Spleen (tissue), 11 donors: Measurements from ENCODE around the gene DNASE1. TPM values are rescaled to one million over a fixed set of nuclear protein-coding genes. Genes with fewer than 3 reads are reported as not detected.

Experiments used
- DNase-seq: peaks from one replicate; pipeline ENCODE4 v3.0.0-alpha.2; 2020
- H3K27ac ChIP-seq, 8 donors: fragments of 200-600 bp; sonication (generic) in 7 of 8; 1 replicate in 4 of 8; 2 replicates in 4 of 8; pipeline versions ENCODE4 v1.5.0 to v1.8.0; 2016 to 2021; ENCODE audit warnings: inconsistent platforms in 4 of 8, mild to moderate bottlenecking in 4 of 8, moderate library complexity in 1 of 8
- H3K27me3 ChIP-seq, 7 donors: fragments of 200-600 bp; sonication (generic) in 6 of 7; replicated peaks in 1 of 7; 1 replicate in 4 of 7; 2 replicates in 3 of 7; pipeline versions ENCODE4 v1.5.0 to v1.8.0; 2016 to 2021; ENCODE audit warnings: inconsistent platforms in 3 of 7, mild to moderate bottlenecking in 1 of 7
- H3K36me3 ChIP-seq, 6 donors: fragments of 200-600 bp; sonication (generic) in 5 of 6; 1 replicate in 4 of 6; 2 replicates in 2 of 6; pipeline versions ENCODE4 v1.5.0 to v1.8.0; 2016 to 2021; ENCODE audit warnings: inconsistent platforms in 2 of 6
- H3K4me1 ChIP-seq, 6 donors: fragments of 200-600 bp; sonication (generic) in 5 of 6; 1 replicate in 3 of 6; 2 replicates in 3 of 6; pipeline versions ENCODE4 v1.5.0 to v1.8.0; 2016 to 2021; ENCODE audit warnings: inconsistent platforms in 3 of 6
- H3K4me3 ChIP-seq, 8 donors: fragments of 200-600 bp; sonication (generic) in 7 of 8; 1 replicate in 4 of 8; 2 replicates in 4 of 8; pipeline versions ENCODE4 v1.5.0 to v1.8.0; 2016 to 2021; ENCODE audit warnings: inconsistent platforms in 4 of 8, mild to moderate bottlenecking in 4 of 8, moderate library complexity in 2 of 8
- H3K9me3 ChIP-seq, 8 donors: fragments of 200-600 bp; sonication (generic) in 7 of 8; 1 replicate in 4 of 8; 2 replicates in 4 of 8; pipeline versions ENCODE4 v1.5.0 to v1.8.0; 2016 to 2021; ENCODE audit warnings: inconsistent platforms in 4 of 8
- POLR2A ChIP-seq, 3 donors: fragments of 450-650 bp; IDR thresholded peaks; one replicate each; pipeline ENCODE4 v1.5.1; 2017; ENCODE audit warnings: antibody characterized with exemption in 3 of 3, mild to moderate bottlenecking in 1 of 3
- POLR2AphosphoS5 ChIP-seq, 3 donors: sonication (generic); formaldehyde crosslinking; IDR thresholded peaks; one replicate each; pipeline ENCODE4 v1.5.1; 2017; ENCODE audit warnings: antibody characterized with exemption in 3 of 3
- whole genome bisulfite sequencing, 5 donors: extraction: QIAGEN DNeasy Blood & Tissue Kit in 3 of 5; methylation state at CpG; one replicate each; pipeline versions ENCODE4 v1.1.5 to v1.1.7; 2013 to 2018; 5-methylcytosine and 5-hydroxymethylcytosine counted together
- intact Hi-C: fragments of 100-400 bp; cut with DNase I; formaldehyde crosslinking; loops from one replicate; pipeline ENCODE4 v1.15.0; 2023; ENCODE audit warnings: low total_unique reads
- polyA plus RNA-seq, 3 donors: library from polyadenylated mRNA; stranded (reverse); fragments of 200-250 nt; gene quantifications; one replicate each; pipeline ENCODE4 v1.2.1, GENCODE V29; 2013
- total RNA-seq, 7 donors: library from RNA; depleted of rRNA in 3 of 7; stranded (reverse); fragments of >200 nt in 3 of 7; fragmentation: NEBNext Ultra II Directional in 4 of 7; extraction: Animal tissue kit (Norgen Biotek cat#: 25700) in 4 of 7; gene quantifications; one replicate each; pipeline versions ENCODE4 v1.1.0 to v1.2.1, GENCODE V29; 2016 to 2021
- TF ChIP-seq, protein P1 (sequence below), 11 experiments: fragments of 200-600 bp in 7 of 11; fragments of 450-650 bp in 4 of 11; sonication (generic) in 4 of 11; IDR thresholded peaks in 8 of 11; conservative IDR thresholded peaks in 3 of 11; 1 replicate in 7 of 11; 2 replicates in 4 of 11; pipeline versions ENCODE4 v1.4.0 to v1.8.0; 2016 to 2021; ENCODE audit warnings: antibody characterized with exemption in 11 of 11, inconsistent platforms in 4 of 11, mild to moderate bottlenecking in 1 of 11
- donor health status: healthy with polysubstance abuse.
- donor health status: DM: no; HTN: no; CAD: no; lungs with moderate emphysema.
- donor health status: DM: no; HTN: no; CAD: no.
- donor health status: Bipolar disorder and iron deficiency.
- donor health status: healthy.
- donor health status: DM: no; HTN: no; CAD: no.
- donor health status: DM: yes; HTN: yes; CAD: no.

DNASE1 gene
- total and polyA plus RNA-seq, 10 donors = 6.1 to 51.9 (median 24.7) TPM

DNA sequence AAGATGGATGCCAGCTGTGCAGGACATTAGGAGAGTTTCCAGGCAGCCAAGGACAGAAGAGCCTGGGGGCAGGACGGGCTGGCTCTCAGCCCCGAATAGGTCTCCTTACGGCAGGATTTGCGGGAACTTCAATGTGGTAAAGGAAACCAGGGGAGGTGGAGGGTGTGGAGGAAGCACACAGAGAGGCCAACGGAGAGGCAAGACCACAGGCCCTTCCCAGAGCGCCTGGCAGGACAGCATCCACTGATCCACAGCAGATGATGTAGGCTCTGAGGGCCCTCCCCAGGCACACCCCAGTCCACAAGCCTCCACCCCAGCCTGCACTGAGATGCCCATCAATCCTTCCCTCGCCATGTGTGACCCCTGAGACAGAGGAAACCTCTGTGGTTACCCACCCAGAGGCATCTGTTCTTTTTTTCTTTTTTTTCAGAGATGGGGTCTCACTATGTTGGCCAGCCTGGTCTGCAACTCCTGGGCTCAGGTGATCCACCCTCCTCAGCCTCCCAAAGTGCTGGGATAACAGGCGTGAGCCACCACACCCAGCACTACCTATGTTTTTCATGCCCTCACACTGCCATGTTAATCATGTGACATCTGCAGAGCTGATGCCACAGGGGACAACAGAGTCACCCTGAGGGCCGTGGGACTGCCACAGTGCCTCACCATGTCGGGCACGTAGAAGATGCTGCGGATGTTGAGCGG lies 19.3 kb downstream of the DNASE1 start:
- Histone ChIP-seq H3K4me1 (peaks cover 0 to 25% (median 6%) of the 10 kb centered on the region in 6 donors), H3K36me3 (peaks cover 0 to 91% (median 69%) of the 10 kb centered on the region in 6 donors), H3K27ac (no peak overlapping the region), H3K4me3 (no peak overlapping the region), H3K9me3 (no peaks in the 10 kb centered on the region), H3K27me3 (no peaks in the 10 kb centered on the region)
- intact Hi-C loops = no loop called here
- TF ChIP-seq, protein P1, sequence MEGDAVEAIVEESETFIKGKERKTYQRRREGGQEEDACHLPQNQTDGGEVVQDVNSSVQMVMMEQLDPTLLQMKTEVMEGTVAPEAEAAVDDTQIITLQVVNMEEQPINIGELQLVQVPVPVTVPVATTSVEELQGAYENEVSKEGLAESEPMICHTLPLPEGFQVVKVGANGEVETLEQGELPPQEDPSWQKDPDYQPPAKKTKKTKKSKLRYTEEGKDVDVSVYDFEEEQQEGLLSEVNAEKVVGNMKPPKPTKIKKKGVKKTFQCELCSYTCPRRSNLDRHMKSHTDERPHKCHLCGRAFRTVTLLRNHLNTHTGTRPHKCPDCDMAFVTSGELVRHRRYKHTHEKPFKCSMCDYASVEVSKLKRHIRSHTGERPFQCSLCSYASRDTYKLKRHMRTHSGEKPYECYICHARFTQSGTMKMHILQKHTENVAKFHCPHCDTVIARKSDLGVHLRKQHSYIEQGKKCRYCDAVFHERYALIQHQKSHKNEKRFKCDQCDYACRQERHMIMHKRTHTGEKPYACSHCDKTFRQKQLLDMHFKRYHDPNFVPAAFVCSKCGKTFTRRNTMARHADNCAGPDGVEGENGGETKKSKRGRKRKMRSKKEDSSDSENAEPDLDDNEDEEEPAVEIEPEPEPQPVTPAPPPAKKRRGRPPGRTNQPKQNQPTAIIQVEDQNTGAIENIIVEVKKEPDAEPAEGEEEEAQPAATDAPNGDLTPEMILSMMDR (IDR thresholded peaks at IDR 0.05 in 8 of 11, conservative IDR thresholded peaks at IDR 0.05 in 3 of 11) = no peak
- TF ChIP-seq POLR2A (IDR thresholded peaks at IDR 0.05) = no peak
- no peak for TF ChIP-seq POLR2AphosphoS5 (IDR thresholded peaks at IDR 0.05)
- 85 to 93% (median 90%) methylated on average over 8 to 13 of the region's 13 CpGs for WGBS, 5 donors
- no peak for DNase-seq

DNA sequence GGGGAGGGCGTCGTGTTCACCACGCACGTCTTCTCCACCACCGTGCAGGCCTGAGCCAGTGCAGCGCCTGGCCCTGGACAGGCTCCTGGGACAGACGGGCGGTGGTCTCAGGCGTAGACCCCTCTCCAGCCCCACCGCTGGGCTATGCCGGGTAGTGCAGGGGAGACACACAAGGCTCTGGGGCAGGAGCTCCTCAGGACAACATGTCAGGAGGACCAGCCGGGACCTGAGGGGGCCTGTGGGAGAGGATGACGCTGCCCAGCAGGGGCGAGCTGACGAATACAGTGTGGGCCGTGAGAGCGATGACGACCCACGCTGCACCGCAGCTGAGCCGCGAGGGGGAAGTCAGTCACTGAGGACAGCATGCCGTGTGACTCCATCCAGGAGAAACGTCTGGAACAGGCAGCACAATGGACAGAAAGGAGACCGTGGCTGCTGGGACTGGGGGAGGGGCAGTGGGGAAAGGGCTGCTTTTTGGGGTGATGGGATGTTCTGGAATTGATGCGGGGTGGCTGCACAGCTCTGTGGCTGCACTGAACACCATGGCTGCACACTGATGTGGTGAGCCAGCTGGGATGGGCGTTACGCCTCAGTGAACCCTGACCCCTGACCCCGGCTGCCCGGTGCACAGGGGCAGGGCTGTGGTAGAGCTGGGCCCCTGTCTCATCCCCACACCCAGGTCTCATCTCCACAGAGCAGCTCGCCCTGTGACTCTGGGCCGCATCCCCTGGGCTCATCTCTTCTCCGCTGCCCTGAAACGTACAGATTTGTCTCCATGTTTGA lies 20.2 kb downstream of the DNASE1 start:
- 90 to 95% (median 94%) methylated on average over 25 to 34 of the region's 34 CpGs for WGBS, 5 donors
- no peak for DNase-seq
- Histone ChIP-seq H3K27me3 (no peaks in the 10 kb centered on the region), H3K4me3 (no peak overlapping the region), H3K4me1 (peaks cover 0 to 25% (median 6%) of the 10 kb centered on the region in 6 donors), H3K9me3 (no peaks in the 10 kb centered on the region), H3K36me3 (peaks cover 2 to 93% (median 74%) of the 10 kb centered on the region in 6 donors), H3K27ac (no peak overlapping the region)
- intact Hi-C loops = no loop called here
- peak in 1 of 3 donors; percentile 11 for TF ChIP-seq POLR2AphosphoS5 (IDR thresholded peaks at IDR 0.05)
- TF ChIP-seq, protein P1 (IDR thresholded peaks at IDR 0.05 in 8 of 11, conservative IDR thresholded peaks at IDR 0.05 in 3 of 11) = no peak

DNA sequence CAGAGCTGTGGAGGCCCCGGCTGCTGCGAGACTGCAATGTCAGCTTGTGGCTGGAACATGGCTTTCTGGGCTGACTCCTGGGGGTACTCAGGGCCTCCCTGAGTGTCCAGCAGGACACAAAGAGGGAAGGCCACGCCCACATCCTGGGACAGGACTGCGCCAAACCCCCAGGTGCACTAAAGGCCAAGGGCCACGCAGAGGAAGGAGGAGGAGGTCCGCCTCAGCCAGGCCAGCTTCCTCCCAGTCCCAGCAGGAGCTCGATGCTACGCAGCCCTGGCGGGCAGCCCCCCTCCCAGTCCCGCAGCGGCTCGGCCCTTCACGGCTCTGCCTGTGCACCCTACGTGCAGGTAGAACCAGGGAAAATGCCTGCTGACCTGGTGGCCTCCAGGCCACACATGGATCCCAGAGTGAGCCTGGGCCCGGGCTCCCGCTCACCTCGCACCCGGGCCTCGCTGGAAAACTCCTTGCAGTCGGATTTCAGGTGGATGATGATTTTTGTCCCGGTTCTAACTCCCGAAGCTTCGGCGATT lies 21.2 kb downstream of the DNASE1 start:
- DNase-seq = no peak
- Histone ChIP-seq H3K27me3 (no peaks in the 10 kb centered on the region), H3K9me3 (no peaks in the 10 kb centered on the region), H3K4me1 (peaks cover 0 to 25% (median 6%) of the 10 kb centered on the region in 6 donors), H3K4me3 (no peak overlapping the region), H3K36me3 (peaks cover 2 to 98% (median 79%) of the 10 kb centered on the region in 6 donors), H3K27ac (no peak overlapping the region)
- WGBS, 5 donors = 77 to 94% (median 87%) methylated on average over 15 to 24 of the region's 24 CpGs
- TF ChIP-seq POLR2A (IDR thresholded peaks at IDR 0.05) = no peak
- TF ChIP-seq, protein P1 (IDR thresholded peaks at IDR 0.05 in 8 of 11, conservative IDR thresholded peaks at IDR 0.05 in 3 of 11) = no peak
- TF ChIP-seq POLR2AphosphoS5 (IDR thresholded peaks at IDR 0.05) = peak in 2 of 3 donors; percentile 16 to 46
- intact Hi-C loops = no loop called here

DNA sequence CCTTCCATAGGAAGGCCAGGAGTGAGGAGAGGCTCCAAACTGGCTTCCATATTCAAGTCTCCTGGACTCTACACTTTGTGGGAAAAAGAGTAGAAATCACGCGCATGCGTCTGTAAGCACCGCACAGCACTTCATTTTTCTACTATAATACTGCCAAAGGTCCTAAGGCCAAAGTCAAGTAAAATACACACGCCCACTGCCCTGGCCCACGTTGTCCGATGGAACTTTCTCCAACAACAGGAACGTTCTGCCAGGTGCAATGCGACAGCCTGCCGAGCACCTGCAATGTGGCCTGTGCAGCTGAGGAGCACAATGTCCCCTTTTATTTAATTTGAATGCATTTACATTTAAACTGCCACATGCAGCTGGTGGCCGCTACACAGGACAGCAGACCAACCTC lies 23.5 kb downstream of the DNASE1 start:
- Histone ChIP-seq H3K4me1 (peaks cover 0 to 25% (median 6%) of the 10 kb centered on the region in 6 donors), H3K36me3 (peaks cover 2 to 98% (median 66%) of the 10 kb centered on the region in 6 donors), H3K27ac (no peak overlapping the region), H3K4me3 (no peak overlapping the region), H3K27me3 (no peaks in the 10 kb centered on the region), H3K9me3 (no peaks in the 10 kb centered on the region)
- TF ChIP-seq, protein P1 (IDR thresholded peaks at IDR 0.05 in 8 of 11, conservative IDR thresholded peaks at IDR 0.05 in 3 of 11) = no peak
- TF ChIP-seq POLR2AphosphoS5 (IDR thresholded peaks at IDR 0.05) (no peak), POLR2A (IDR thresholded peaks at IDR 0.05) (no peak)
- 93 to 96% (median 93%) methylated on average over 11 of the region's 11 CpGs for WGBS, 5 donors
- DNase-seq = no peak
- intact Hi-C loops = no loop called here
